ENCODE measurements around the gene THSD4.
"Not testable (repeated sequence)": the region's sequence is repeated elsewhere in the genome, so short reads cannot be mapped to it uniquely, and the experiment has no call there.

The THSD4 gene

DNA sequence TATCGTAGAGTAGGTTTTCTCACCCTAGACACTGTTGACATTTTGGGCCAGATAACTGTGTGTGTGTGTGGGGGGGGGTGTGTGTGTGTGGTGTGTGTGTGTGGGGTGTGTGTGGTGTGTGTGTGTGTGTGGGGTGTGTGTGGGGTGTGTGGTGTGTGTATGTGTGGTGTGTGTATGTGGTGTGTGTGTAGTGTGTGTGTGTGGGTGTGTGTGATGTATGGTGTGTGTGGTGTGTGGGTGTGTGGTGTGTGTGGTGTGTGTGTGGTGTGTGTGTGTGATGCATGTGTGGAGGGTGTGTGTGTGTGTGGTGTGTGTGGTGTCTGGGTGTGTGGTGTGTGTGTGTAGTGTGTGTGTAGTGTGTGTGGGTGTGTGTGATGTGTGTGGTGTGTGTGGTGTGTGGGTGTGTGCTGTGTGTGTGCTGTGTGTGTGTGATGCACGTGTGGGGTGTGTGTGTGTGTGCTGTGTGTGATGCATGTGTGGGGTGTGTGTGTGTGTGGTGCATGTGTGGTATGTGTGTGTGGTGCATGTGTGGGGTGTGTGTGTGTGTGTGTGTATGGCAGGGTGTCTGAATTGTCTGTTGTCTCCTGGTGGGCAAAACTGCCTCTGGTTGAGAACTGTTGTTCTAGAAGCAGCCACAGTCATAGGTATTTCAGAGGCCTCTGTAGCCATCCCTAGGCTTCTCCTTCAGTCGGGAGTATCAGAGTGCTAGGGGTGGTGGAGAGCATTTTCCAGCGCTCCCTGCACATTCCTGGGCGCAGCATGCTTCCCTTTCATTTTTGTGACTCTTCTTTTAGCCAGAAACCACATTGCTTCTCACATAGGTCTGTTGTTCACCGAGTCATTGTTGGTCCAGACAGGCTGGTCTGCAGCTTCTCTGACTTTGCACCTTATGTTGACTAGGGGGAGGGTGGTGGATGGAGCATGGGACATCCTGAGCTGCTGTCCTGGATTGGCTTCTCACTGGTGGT lies 84.4 kb downstream of the THSD4 start:
- no peak overlapping the region for H3K9ac ChIP-seq (ENCODE audit: insufficient read length, low read depth)
- no peaks in the 10 kb centered on the region for H3K9me3 ChIP-seq (ENCODE audit: insufficient read depth, low read length)
- H3K36me3 ChIP-seq (ENCODE audit: insufficient read depth, insufficient read length, low read length): no peaks in the 10 kb centered on the region
- H3K4me1 ChIP-seq (ENCODE audit: insufficient read depth, insufficient read length): peaks cover 9% of the 10 kb centered on the region
- no peak for TF ChIP-seq ZNF274 (IDR thresholded peaks at IDR 0.05; ENCODE audit: low read depth, low read length)
- TF ChIP-seq YY1 (IDR thresholded peaks at IDR 0.05; ENCODE audit: insufficient read depth, insufficient read length): no peak
- no peak for TF ChIP-seq SUZ12 (IDR thresholded peaks at IDR 0.05; ENCODE audit: extremely low read depth, insufficient read depth, insufficient read length)
- H3K27me3 ChIP-seq (ENCODE audit: insufficient read depth, insufficient read length): no peaks in the 10 kb centered on the region
- no peak for DNase-seq (ENCODE audit: low read depth, low spot score)
- no peak overlapping the region for H3K4me3 ChIP-seq (ENCODE audit: insufficient read length, low read depth)

DNA sequence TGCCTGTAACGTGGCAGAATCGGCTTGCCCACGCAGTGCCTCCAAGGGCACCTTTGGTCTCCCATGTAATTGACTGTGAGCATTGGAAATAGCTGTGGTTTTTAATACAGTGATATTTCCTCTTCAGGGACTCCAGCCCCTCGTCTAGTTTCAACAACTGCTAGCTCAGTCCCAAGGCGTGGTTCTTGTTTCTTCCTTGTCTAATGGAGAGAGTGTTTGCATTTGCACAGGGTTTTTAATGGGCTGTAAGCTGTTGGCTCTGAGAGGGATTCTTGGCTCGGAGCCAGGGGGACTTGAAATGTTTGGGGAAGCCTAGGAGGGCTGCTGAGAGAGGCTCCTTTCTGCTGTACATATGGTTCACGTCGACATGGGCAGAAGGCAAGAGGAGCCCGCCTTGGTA lies 86.2 kb downstream of the THSD4 start:
- Histone ChIP-seq H3K4me1 (ENCODE audit: insufficient read depth, insufficient read length) (peaks cover 9% of the 10 kb centered on the region), H3K9me3 (ENCODE audit: insufficient read depth, low read length) (no peaks in the 10 kb centered on the region), H3K4me3 (ENCODE audit: insufficient read length, low read depth) (no peak overlapping the region), H3K9ac (ENCODE audit: insufficient read length, low read depth) (no peak overlapping the region), H3K36me3 (ENCODE audit: insufficient read depth, insufficient read length, low read length) (no peaks in the 10 kb centered on the region), H3K27me3 (ENCODE audit: insufficient read depth, insufficient read length) (peaks cover 3% of the 10 kb centered on the region)
- TF ChIP-seq ZNF274 (IDR thresholded peaks at IDR 0.05; ENCODE audit: low read depth, low read length) (no peak), YY1 (IDR thresholded peaks at IDR 0.05; ENCODE audit: insufficient read depth, insufficient read length) (no peak), SUZ12 (IDR thresholded peaks at IDR 0.05; ENCODE audit: extremely low read depth, insufficient read depth, insufficient read length) (no peak)
- DNase-seq (ENCODE audit: low read depth, low spot score): peak; percentile 13

DNA sequence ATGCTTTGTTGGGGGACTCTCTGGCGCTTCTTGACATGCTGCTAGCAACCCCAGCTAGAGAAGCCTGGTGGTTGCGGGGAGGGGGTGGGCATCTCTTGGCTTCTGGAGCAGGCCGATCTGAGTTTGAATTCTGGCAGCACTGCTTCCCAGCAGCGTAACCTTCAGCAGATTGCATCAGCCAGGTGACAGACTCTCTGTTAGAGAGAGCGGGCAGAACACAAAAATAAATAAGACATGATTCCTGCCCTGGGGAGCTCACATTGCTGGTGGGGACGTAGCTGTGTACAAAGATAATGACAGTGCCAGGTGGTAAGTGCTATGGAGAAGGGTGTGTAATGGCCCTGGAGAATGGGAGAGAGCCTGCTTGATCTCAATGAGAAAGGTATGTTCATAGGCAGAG lies 87.4 kb downstream of the THSD4 start:
- peaks cover 9% of the 10 kb centered on the region for H3K4me1 ChIP-seq (ENCODE audit: insufficient read depth, insufficient read length)

GRCh38 chr15:71203586-71204474 lies 88.6 kb downstream of the THSD4 start:
- DNase-seq (ENCODE audit: low read depth, low spot score): peak; percentile 89

More for the DNA sequence above, 87.4 kb downstream of the THSD4 start:
- Histone ChIP-seq H3K27me3 (ENCODE audit: insufficient read depth, insufficient read length) (peaks cover 3% of the 10 kb centered on the region), H3K36me3 (ENCODE audit: insufficient read depth, insufficient read length, low read length) (no peaks in the 10 kb centered on the region), H3K9ac (ENCODE audit: insufficient read length, low read depth) (no peak overlapping the region), H3K9me3 (ENCODE audit: insufficient read depth, low read length) (no peaks in the 10 kb centered on the region), H3K4me3 (ENCODE audit: insufficient read length, low read depth) (no peak overlapping the region)
- no peak for DNase-seq (ENCODE audit: low read depth, low spot score)
- no peak for TF ChIP-seq SUZ12 (IDR thresholded peaks at IDR 0.05; ENCODE audit: extremely low read depth, insufficient read depth, insufficient read length)

DNA sequence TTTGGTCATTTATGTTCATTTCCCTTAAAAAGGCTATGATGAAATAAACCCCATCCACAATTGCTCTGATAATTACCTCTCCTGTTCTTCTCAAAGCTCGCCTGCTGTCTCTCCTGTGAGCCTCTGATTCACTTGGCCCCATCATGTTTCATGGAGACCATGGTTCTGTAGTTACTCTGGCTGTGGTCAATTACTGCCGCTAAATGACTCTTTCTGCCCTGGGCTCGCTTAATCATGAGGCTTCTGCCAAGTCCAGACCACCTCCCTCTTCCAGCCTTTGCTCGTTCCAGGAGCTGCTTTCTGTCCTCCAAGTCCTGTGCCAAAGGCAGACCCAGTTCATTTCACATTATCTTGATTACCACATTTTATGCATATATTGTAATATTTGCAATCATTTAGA lies 91.9 kb downstream of the THSD4 start:
- TF ChIP-seq SUZ12 (IDR thresholded peaks at IDR 0.05; ENCODE audit: extremely low read depth, insufficient read depth, insufficient read length): no peak
- no peak for TF ChIP-seq YY1 (IDR thresholded peaks at IDR 0.05; ENCODE audit: insufficient read depth, insufficient read length)
- TF ChIP-seq ZNF274 (IDR thresholded peaks at IDR 0.05; ENCODE audit: low read depth, low read length): no peak
- no peaks in the 10 kb centered on the region for H3K36me3 ChIP-seq (ENCODE audit: insufficient read depth, insufficient read length, low read length)

More at GRCh38 chr15:71203586-71204474, 88.6 kb downstream of the THSD4 start:
- peaks cover 3% of the 10 kb centered on the region for H3K27me3 ChIP-seq (ENCODE audit: insufficient read depth, insufficient read length)
- peaks cover 9% of the 10 kb centered on the region for H3K4me1 ChIP-seq (ENCODE audit: insufficient read depth, insufficient read length)
- no peak overlapping the region for H3K4me3 ChIP-seq (ENCODE audit: insufficient read length, low read depth)
- no peaks in the 10 kb centered on the region for H3K9me3 ChIP-seq (ENCODE audit: insufficient read depth, low read length)
- H3K9ac ChIP-seq (ENCODE audit: insufficient read length, low read depth): no peak overlapping the region
- TF ChIP-seq YY1 (IDR thresholded peaks at IDR 0.05; ENCODE audit: insufficient read depth, insufficient read length): no peak
- no peak for TF ChIP-seq SUZ12 (IDR thresholded peaks at IDR 0.05; ENCODE audit: extremely low read depth, insufficient read depth, insufficient read length)
- TF ChIP-seq ZNF274 (IDR thresholded peaks at IDR 0.05; ENCODE audit: low read depth, low read length): no peak
- no peaks in the 10 kb centered on the region for H3K36me3 ChIP-seq (ENCODE audit: insufficient read depth, insufficient read length, low read length)

DNA sequence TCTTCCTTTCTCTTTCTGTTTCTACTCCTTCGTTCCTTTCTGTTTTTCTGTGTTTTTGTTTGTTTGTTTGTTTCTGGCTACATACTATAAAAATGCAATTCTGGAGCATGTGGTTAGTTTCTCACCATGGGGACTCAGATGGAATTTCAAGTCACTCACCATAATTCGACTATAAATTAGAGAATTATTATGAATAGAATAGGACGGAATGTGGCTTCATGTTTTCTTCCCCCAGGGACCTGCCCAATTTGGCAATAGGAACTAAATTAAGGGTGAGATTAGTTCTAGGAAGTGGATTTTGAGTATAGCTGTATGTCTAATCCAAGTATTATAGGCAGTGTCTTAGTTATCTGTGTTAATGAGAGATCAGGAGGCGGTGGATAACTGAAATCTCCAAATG lies 96.9 kb downstream of the THSD4 start:
- H3K9me3 ChIP-seq (ENCODE audit: insufficient read depth, low read length): peaks cover 10% of the 10 kb centered on the region; the same call in 1 of the 2 replicates
- H3K36me3 ChIP-seq (ENCODE audit: insufficient read depth, insufficient read length, low read length): no peaks in the 10 kb centered on the region
- no peaks in the 10 kb centered on the region for H3K27me3 ChIP-seq (ENCODE audit: insufficient read depth, insufficient read length)
- DNase-seq (ENCODE audit: low read depth, low spot score): no peak
- no peak overlapping the region for H3K4me3 ChIP-seq (ENCODE audit: insufficient read length, low read depth)
- no peak overlapping the region for H3K9ac ChIP-seq (ENCODE audit: insufficient read length, low read depth)
- peaks cover 3% of the 10 kb centered on the region for H3K4me1 ChIP-seq (ENCODE audit: insufficient read depth, insufficient read length)
- no peak for TF ChIP-seq ZNF274 (IDR thresholded peaks at IDR 0.05; ENCODE audit: low read depth, low read length)
- TF ChIP-seq SUZ12 (IDR thresholded peaks at IDR 0.05; ENCODE audit: extremely low read depth, insufficient read depth, insufficient read length): no peak
- no peak for TF ChIP-seq YY1 (IDR thresholded peaks at IDR 0.05; ENCODE audit: insufficient read depth, insufficient read length)

More for the DNA sequence above, 91.9 kb downstream of the THSD4 start:
- no peak overlapping the region for H3K4me3 ChIP-seq (ENCODE audit: insufficient read length, low read depth)
- H3K4me1 ChIP-seq (ENCODE audit: insufficient read depth, insufficient read length): peaks cover 4% of the 10 kb centered on the region
- H3K9me3 ChIP-seq (ENCODE audit: insufficient read depth, low read length): no peaks in the 10 kb centered on the region
- no peak overlapping the region for H3K9ac ChIP-seq (ENCODE audit: insufficient read length, low read depth)
- peaks cover 3% of the 10 kb centered on the region for H3K27me3 ChIP-seq (ENCODE audit: insufficient read depth, insufficient read length)
- DNase-seq (ENCODE audit: low read depth, low spot score): no peak

DNA sequence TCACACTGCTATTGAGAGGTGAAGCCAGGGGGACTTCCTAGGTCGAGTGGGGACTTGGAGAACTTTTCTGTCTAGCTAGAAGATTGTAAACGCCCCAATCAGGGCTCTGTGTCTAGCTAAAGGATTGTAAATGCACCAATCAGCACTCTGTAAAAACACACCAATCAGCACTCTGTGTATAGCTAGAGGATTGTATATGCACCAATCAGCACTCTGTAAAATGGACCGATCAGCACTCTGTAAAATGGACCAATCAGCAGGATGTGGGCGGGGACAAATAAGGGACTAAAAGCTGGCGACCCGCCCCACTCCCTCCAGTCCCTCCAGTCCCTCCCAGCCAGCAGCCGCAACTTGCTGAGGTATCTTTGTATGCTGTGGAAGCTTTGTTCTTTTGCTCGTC lies 98.7 kb downstream of the THSD4 start:
- not testable (repeated sequence) for H3K36me3 ChIP-seq (ENCODE audit: insufficient read depth, insufficient read length, low read length); H3K4me1 ChIP-seq (ENCODE audit: insufficient read depth, insufficient read length); H3K27me3 ChIP-seq (ENCODE audit: insufficient read depth, insufficient read length); DNase-seq (ENCODE audit: low read depth, low spot score); H3K9ac ChIP-seq (ENCODE audit: insufficient read length, low read depth); H3K4me3 ChIP-seq (ENCODE audit: insufficient read length, low read depth)
- peaks cover 10% of the 10 kb centered on the region; the same call in 1 of the 2 replicates for H3K9me3 ChIP-seq (ENCODE audit: insufficient read depth, low read length)

Data from NT2/D1 (cell line).